DMS114 treated with DMSO at 0.1 percent for 48 hours (cell line): ENCODE results near the gene PEAK3.

Source experiments
- DNase-seq: peaks from one replicate; lab custom pipeline; 2025; ENCODE audit not compliant: unreplicated experiment; lab: John Stamatoyannopoulos, UW

PEAK3 gene

DNA sequence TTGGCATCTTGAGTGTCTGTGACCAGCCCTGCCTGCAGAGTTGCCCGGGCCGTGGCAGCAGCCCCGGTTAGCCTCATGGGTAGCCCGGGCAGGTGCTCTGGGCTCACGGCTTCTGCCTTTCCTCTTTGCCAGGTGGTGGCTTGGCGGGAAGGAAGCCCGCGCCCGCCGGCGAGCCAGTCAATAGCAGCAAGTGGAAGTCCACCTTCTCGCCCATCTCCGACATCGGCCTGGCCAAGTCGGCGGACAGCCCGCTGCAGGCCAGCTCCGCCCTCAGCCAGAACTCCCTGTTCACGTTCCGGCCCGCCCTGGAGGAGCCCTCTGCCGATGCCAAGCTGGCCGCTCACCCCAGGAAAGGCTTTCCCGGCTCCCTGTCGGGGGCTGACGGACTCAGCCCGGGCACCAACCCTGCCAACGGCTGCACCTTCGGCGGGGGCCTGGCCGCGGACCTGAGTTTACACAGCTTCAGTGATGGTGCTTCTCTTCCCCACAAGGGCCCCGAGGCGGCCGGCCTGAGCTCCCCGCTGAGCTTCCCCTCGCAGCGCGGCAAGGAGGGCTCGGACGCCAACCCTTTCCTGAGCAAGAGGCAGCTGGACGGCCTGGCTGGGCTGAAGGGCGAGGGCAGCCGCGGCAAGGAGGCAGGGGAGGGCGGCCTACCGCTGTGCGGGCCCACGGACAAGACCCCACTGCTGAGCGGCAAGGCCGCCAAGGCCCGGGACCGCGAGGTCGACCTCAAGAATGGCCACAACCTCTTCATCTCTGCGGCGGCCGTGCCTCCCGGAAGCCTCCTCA, 55.7 kb downstream of the PEAK3 start:
- no peak for DNase-seq

DNA sequence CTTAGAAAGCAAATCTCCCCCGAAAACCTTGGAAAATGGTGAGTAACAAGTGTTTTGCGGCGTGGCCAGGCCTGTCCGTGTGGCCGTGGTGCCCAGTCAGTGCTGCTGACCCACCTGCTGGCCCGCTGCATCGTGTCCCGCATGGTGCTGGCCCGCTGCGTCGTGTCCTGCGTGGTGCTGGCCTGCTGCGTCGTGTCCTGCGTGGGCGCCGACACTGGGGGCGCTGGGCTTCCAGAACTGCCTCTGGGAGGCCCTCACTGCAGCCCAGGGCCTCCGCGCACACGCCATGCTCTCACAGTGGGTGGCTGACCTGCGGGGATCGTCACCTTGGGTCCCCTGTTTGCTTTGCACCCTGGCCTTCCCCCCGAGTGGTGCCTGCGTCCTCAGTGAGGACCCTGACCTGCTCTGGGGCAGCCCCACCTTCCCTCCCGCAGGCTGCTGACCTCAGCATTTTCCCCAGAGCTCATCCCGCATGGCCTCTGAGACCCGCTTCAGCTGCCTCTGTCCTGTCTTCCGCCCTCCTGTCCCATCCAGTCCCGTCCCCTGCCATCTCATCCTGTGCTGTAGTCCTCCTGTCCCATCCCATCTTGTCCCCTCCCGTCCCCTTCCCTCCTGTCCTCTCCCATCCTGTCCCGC, 56.4 kb downstream of the PEAK3 start:
- DNase-seq: no peak

DNA sequence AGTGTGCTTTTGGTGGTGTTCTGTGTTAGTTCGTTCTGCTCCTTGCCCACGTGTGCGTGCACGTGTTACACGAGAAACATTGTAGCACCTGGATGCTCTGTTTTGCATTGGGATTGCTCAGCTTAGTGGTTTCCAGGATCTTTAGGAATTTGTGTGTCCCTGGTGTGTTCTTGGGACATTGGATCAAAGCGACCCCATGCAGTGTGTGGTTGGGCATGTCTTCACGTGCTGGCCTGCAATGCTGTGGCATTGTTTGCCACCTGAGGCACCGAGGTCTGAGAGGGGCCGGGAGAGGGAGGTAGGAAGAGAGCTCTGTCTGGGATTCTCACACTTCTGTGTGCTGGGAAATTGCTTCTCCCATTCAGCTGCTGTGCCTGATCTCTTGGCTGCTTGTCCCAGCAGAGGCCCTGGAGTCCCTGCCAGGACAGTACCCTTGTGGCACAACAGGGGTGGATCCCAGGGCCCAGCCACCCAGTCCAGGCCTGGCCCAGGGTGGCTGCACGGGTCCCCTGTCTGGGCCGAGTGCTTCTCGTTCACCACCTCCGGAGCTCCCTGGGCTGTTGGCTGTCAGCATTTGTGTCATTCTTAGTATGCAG, 57.1 kb downstream of the PEAK3 start:
- no peak for DNase-seq
